CD4-positive, alpha-beta memory T cell (primary cell): ENCODE data around the gene DVL2. TPM values are rescaled to one million over a fixed set of nuclear protein-coding genes. Genes with fewer than 3 reads are reported as not detected.

Experiments used
- CTCF ChIA-PET: fragments of 350-600 bp; sonication (Branson Sonifier 250); formaldehyde crosslinking; loops from one replicate; lab custom pipeline; 2021; ENCODE audit warnings: inconsistent platforms; ENCODE audit not compliant: partially characterized antibody; lab: Charles Lee
- POLR2A ChIA-PET: fragments of 350-600 bp; sonication (Branson Sonifier 250); formaldehyde crosslinking; loops from one replicate; lab custom pipeline; 2021; ENCODE audit not compliant: partially characterized antibody; lab: Charles Lee
- DNase-seq, 5 donors: peaks; one replicate each; pipeline versions ENCODE4 v3.0.0 to v3.0.0-alpha.2; 2020 to 2022; ENCODE audit warnings: mixed read lengths in 1 of 5
- H3K27ac ChIP-seq: one replicate; pipeline ENCODE4 v1.7.0; 2013; ENCODE audit warnings: low read depth, low read length
- H3K27me3 ChIP-seq: 2 replicates; pipeline ENCODE4 v1.7.0; 2013; ENCODE audit warnings: mild to moderate bottlenecking, low read length, moderate library complexity; ENCODE audit not compliant: insufficient read depth
- H3K36me3 ChIP-seq: 2 replicates; pipeline ENCODE4 v1.7.0; 2013; ENCODE audit warnings: mild to moderate bottlenecking, low read length, moderate library complexity; ENCODE audit not compliant: insufficient read depth
- H3K4me1 ChIP-seq: 2 replicates; pipeline ENCODE4 v1.7.0; 2013; ENCODE audit warnings: mild to moderate bottlenecking, low read length, moderate library complexity; ENCODE audit not compliant: insufficient read depth
- H3K4me3 ChIP-seq, 2 donors: one replicate each; pipeline ENCODE4 v1.7.0; 2013; ENCODE audit warnings: low read length in 2 of 2, mild to moderate bottlenecking in 1 of 2
- H3K9me3 ChIP-seq, 2 donors: one replicate each; pipeline ENCODE4 v1.7.0; 2013; ENCODE audit warnings: low read length in 2 of 2, control low read depth in 1 of 2; ENCODE audit not compliant: control insufficient read depth in 1 of 2
- H3K27ac Mint-ChIP-seq, 7 donors: one replicate each; pipeline ENCODE4 v1.8.0; 2020 to 2021; ENCODE audit warnings: mixed read lengths in 7 of 7, mild to moderate bottlenecking in 6 of 7, inconsistent platforms in 3 of 7, moderate library complexity in 3 of 7
- H3K27me3 Mint-ChIP-seq, 2 donors: one replicate each; pipeline ENCODE4 v1.8.0; 2020 to 2021; ENCODE audit warnings: mixed read lengths in 2 of 2
- H3K36me3 Mint-ChIP-seq, 2 donors: one replicate each; pipeline ENCODE4 v1.8.0; 2020 to 2021; ENCODE audit warnings: mixed read lengths in 2 of 2, inconsistent platforms in 1 of 2, mild to moderate bottlenecking in 1 of 2
- H3K4me1 Mint-ChIP-seq, 4 donors: one replicate each; pipeline ENCODE4 v1.8.0; 2020 to 2021; ENCODE audit warnings: mixed read lengths in 4 of 4, mild to moderate bottlenecking in 1 of 4
- H3K4me3 Mint-ChIP-seq, 8 donors: one replicate each; pipeline ENCODE4 v1.8.0; 2020 to 2021; ENCODE audit warnings: mixed read lengths in 8 of 8, mild to moderate bottlenecking in 7 of 8, moderate library complexity in 6 of 8, inconsistent platforms in 3 of 8
- H3K9me3 Mint-ChIP-seq, 8 donors: one replicate each; pipeline ENCODE4 v1.8.0; 2020 to 2021; ENCODE audit warnings: mixed read lengths in 8 of 8, mild to moderate bottlenecking in 5 of 8, inconsistent platforms in 3 of 8, moderate library complexity in 1 of 8
- intact Hi-C: fragments of 100-400 bp; cut with micrococcal nuclease; formaldehyde crosslinking; loops from one replicate; pipeline ENCODE4 v1.15.1; 2023
- polyA plus RNA-seq, 2 donors: library from polyadenylated mRNA; unstranded; fragments of 300-500 nt; fragmentation: Illumina TruSeq; gene quantifications; one replicate each; pipeline ENCODE4 v1.2.3, GENCODE V29; 2021
- total RNA-seq, 2 experiments: library from RNA; stranded (reverse); gene quantifications; one replicate each; pipeline ENCODE4 v1.2.3, GENCODE V29; 2021

DVL2 gene
- total and polyA plus RNA-seq, 4 experiments from 2014 or later, result 22.0 to 76.8 (median 49.4) TPM

- peaks cover 20 to 48% (median 33%) of the 10 kb centered on the region in 4 donors for H3K4me1 Mint-ChIP-seq
- DNase-seq, result peak in 1 of 5 donors; percentile 28
- peak overlapping the region in 7 of 8 donors; percentile 11 to 98 (median 92) for H3K4me3 Mint-ChIP-seq
- no peaks in the 10 kb centered on the region for H3K27me3 ChIP-seq
- ChIA-PET POLR2A (interaction anchor here (0.7 to 15.3 kb wide), 13 partner anchors 14 to 173 kb away, joined by 3 to 435 read pairs (median 5); partner anchors contain the start of genes ACAP1, DVL2, GABARAP and GPS2), CTCF (interaction anchor here (0.6 to 5.9 kb wide), 13 partner anchors 11 to 176 kb away, joined by 3 to 79 read pairs (median 6); partner anchors contain the start of genes ACAP1, DVL2, GABARAP and PHF23)
- H3K4me3 ChIP-seq, result no peak overlapping the region
- H3K9me3 Mint-ChIP-seq, result no peaks in the 10 kb centered on the region
- H3K4me1 ChIP-seq, result peaks cover 40% of the 10 kb centered on the region
- H3K27ac ChIP-seq, result peak overlapping the region; percentile 80
- H3K27me3 Mint-ChIP-seq, result no peaks in the 10 kb centered on the region
- H3K36me3 Mint-ChIP-seq, result peaks cover 6 to 42% of the 10 kb centered on the region in 2 donors
- peak overlapping the region; percentile 93 to 98 (median 94) for H3K27ac Mint-ChIP-seq
- H3K36me3 ChIP-seq, result peaks cover 26% of the 10 kb centered on the region
- no peaks in the 10 kb centered on the region for H3K9me3 ChIP-seq
- intact Hi-C loops, result loop anchor here (1.0 to 2.0 kb wide), 2 partner anchors 59 to 75 kb away; partner anchors contain the start of gene SLC2A4
These were observed 12.8 kb downstream of the DVL2 start for GRCh38 chr17:7221278-7222092.

GRCh38 chr17:7220593-7221277, 13.6 kb downstream of the DVL2 start:
- peak overlapping the region; percentile 93 to 98 (median 94) for H3K27ac Mint-ChIP-seq
- intact Hi-C loops, result loop anchor here (1.0 to 2.0 kb wide), 2 partner anchors 60 to 76 kb away; partner anchors contain the start of gene SLC2A4
- H3K36me3 ChIP-seq, result peaks cover 23% of the 10 kb centered on the region
- ChIA-PET CTCF (interaction anchor here (0.6 to 5.9 kb wide), 14 partner anchors 12 to 175 kb away, joined by 3 to 79 read pairs (median 5); partner anchors contain the start of genes ACAP1, DVL2, GABARAP and PHF23), POLR2A (interaction anchor here (0.7 to 15.3 kb wide), 17 partner anchors 15 to 259 kb away, joined by 3 to 435 read pairs (median 5); partner anchors contain the start of genes ACAP1, DVL2, GABARAP and GPS2)
- H3K9me3 ChIP-seq, result no peaks in the 10 kb centered on the region
- DNase-seq, result peak; percentile 51 to 69 (median 57)
- H3K4me3 Mint-ChIP-seq, result peak overlapping the region; percentile 87 to 98 (median 92)
- peaks cover 6 to 38% of the 10 kb centered on the region in 2 donors for H3K36me3 Mint-ChIP-seq
- no peaks in the 10 kb centered on the region for H3K27me3 ChIP-seq
- H3K9me3 Mint-ChIP-seq, result no peaks in the 10 kb centered on the region
- peaks cover 25 to 55% (median 39%) of the 10 kb centered on the region in 4 donors for H3K4me1 Mint-ChIP-seq
- peak overlapping the region; percentile 80 for H3K27ac ChIP-seq
- no peaks in the 10 kb centered on the region for H3K27me3 Mint-ChIP-seq
- peaks cover 48% of the 10 kb centered on the region for H3K4me1 ChIP-seq
- peak overlapping the region; percentile 54 to 89 for H3K4me3 ChIP-seq

GRCh38 chr17:7219812-7220592, 14.3 kb downstream of the DVL2 start, which contains the start of the genes ACADVL and DLG4:
ACADVL (plus strand) TSS chr17:7219938; CDS start chr17:7219985, 47 bp downstream.
DLG4 (minus strand) TSS chr17:7219836.
- intact Hi-C loops, result loop anchor here (1.0 to 2.0 kb wide), 2 partner anchors 14 to 61 kb away; partner anchors contain the start of genes DVL2 and SLC2A4
- CTCF ChIA-PET, result interaction anchor here (0.8 to 5.9 kb wide), 15 partner anchors 13 to 174 kb away, joined by 3 to 79 read pairs (median 5); partner anchors contain the start of genes ACAP1, DVL2, GABARAP and PHF23
- no peaks in the 10 kb centered on the region for H3K27me3 ChIP-seq
- no peaks in the 10 kb centered on the region for H3K9me3 ChIP-seq
- POLR2A ChIA-PET, result interaction anchor here (0.5 to 15.3 kb wide), 23 partner anchors 12 to 364 kb away, joined by 3 to 435 read pairs (median 5); partner anchors contain the start of genes ACAP1, CTDNEP1, DVL2 and ELP5
- peaks cover 27 to 62% (median 41%) of the 10 kb centered on the region in 4 donors for H3K4me1 Mint-ChIP-seq
- peak within 1 kb of the TSS; percentile 87 to 98 (median 92) for H3K4me3 Mint-ChIP-seq
- no peaks in the 10 kb centered on the region for H3K27me3 Mint-ChIP-seq
- H3K36me3 ChIP-seq, result peaks cover 23% of the 10 kb centered on the region
- peak; percentile 54 to 77 (median 56) for DNase-seq
- H3K36me3 Mint-ChIP-seq, result peaks cover 6 to 32% of the 10 kb centered on the region in 2 donors
- H3K27ac ChIP-seq, result peak within 1 kb of the TSS; percentile 80
- H3K4me3 ChIP-seq, result peak within 1 kb of the TSS; percentile 54 to 89
- peaks cover 54% of the 10 kb centered on the region for H3K4me1 ChIP-seq
- H3K27ac Mint-ChIP-seq, result peak within 1 kb of the TSS; percentile 94 to 99 (median 98)
- no peaks in the 10 kb centered on the region for H3K9me3 Mint-ChIP-seq

- peak overlapping the region; percentile 80 for H3K27ac ChIP-seq
- POLR2A ChIA-PET, result interaction anchor here (0.5 to 15.3 kb wide), 16 partner anchors 12 to 364 kb away, joined by 3 to 435 read pairs (median 8); partner anchors contain the start of genes ACAP1, CTDNEP1, DVL2 and ELP5
- Mint-ChIP-seq H3K9me3 (peaks cover 0 to 3% (median 0%) of the 10 kb centered on the region in 8 donors), H3K36me3 (peaks cover 6 to 31% of the 10 kb centered on the region in 2 donors), H3K4me1 (peaks cover 28 to 69% (median 46%) of the 10 kb centered on the region in 4 donors), H3K27ac (peak overlapping the region; percentile 94 to 99 (median 98)), H3K27me3 (peaks cover 0 to 3% of the 10 kb centered on the region in 2 donors), H3K4me3 (peak overlapping the region; percentile 81 to 98 (median 90))
- peaks cover 23% of the 10 kb centered on the region for H3K36me3 ChIP-seq
- no peaks in the 10 kb centered on the region for H3K27me3 ChIP-seq
- peaks cover 59% of the 10 kb centered on the region for H3K4me1 ChIP-seq
- intact Hi-C loops, result loop anchor here (1.0 kb wide), 1 partner anchor 15 kb away; the partner anchor contains the start of gene DVL2
- peak overlapping the region; percentile 54 to 89 for H3K4me3 ChIP-seq
- DNase-seq, result peak in 1 of 5 donors; percentile 11
- CTCF ChIA-PET, result interaction anchor here (0.8 to 5.9 kb wide), 7 partner anchors 13 to 173 kb away, joined by 3 to 79 read pairs (median 5); partner anchors contain the start of genes DVL2 and GABARAP
- no peaks in the 10 kb centered on the region for H3K9me3 ChIP-seq
These were observed 15.0 kb downstream of the DVL2 start for GRCh38 chr17:7219229-7219811.

GRCh38 chr17:7218758-7219157, 15.6 kb downstream of the DVL2 start:
- Mint-ChIP-seq H3K27ac (peak overlapping the region in 5 of 7 donors; percentile 61 to 99 (median 98)), H3K27me3 (peaks cover 0 to 3% of the 10 kb centered on the region in 2 donors), H3K4me1 (peaks cover 34 to 75% (median 50%) of the 10 kb centered on the region in 4 donors), H3K9me3 (peaks cover 0 to 3% (median 0%) of the 10 kb centered on the region in 8 donors), H3K4me3 (peak overlapping the region in 7 of 8 donors; percentile 45 to 98 (median 90)), H3K36me3 (peaks cover 3 to 26% of the 10 kb centered on the region in 2 donors)
- Histone ChIP-seq H3K4me3 (no peak overlapping the region), H3K4me1 (peaks cover 62% of the 10 kb centered on the region), H3K36me3 (peaks cover 18% of the 10 kb centered on the region), H3K27me3 (no peaks in the 10 kb centered on the region), H3K9me3 (no peaks in the 10 kb centered on the region), H3K27ac (peak overlapping the region; percentile 80)
- intact Hi-C loops, result loop anchor here (1.0 kb wide), 1 partner anchor 16 kb away; the partner anchor contains the start of gene DVL2
- ChIA-PET CTCF (interaction anchor here (1.3 to 5.9 kb wide), 4 partner anchors 14 to 171 kb away, joined by 3 to 79 read pairs (median 26); partner anchors contain the start of genes DVL2 and GABARAP), POLR2A (interaction anchor here (1.1 to 15.3 kb wide), 9 partner anchors 11 to 365 kb away, joined by 3 to 435 read pairs (median 9); partner anchors contain the start of genes ACAP1, CTDNEP1, DVL2 and ELP5)
- peak in 1 of 5 donors; percentile 11 for DNase-seq
